Amniotic epithelial cell (primary cell): Measurements from ENCODE around the gene KCNJ2.

Experiments
- DNase-seq: peaks from one replicate; pipeline ENCODE4 v3.0.0-alpha.2; 2010; ENCODE audit warnings: low read depth

The KCNJ2 gene

DNA sequence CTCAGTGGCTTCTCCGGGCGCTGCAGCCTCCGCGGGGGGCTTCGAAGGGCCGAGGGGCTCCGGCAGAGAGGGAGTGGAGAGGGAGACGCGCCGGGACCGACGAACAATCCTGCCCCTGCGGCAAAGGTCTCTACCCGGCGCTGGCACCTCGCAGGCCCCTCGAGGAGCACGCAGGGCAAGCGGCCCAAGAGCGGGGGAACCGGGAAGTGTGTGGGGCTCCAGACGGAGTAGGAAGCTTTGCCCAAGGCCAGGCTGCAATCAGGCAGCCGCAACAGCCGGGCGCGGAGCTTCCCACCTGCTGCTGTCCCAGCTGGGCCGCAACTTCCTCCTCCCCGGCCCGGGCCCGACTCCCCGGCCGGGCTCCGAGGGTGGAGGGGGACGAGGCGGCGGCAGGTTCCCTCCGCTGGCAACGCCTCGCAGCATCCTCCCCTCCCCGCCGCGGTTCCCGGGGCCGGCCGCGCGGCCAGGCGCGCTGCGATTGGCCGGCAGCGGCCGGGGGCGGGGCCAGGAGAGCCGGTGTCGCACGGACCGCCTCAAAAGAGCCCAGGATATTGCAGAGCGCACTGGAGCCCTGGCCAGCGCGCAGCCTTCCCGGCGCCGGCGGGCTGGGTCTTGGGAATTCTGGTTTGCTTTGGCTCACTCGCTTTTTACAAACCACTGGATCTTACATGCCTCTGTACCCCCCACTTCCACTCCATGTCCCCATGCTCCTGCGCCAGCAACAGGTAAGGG, at the start of gene KCNJ2:
KCNJ2 (plus strand) TSS at position 556 of the 732 bp plus-strand sequence. CDS start 5,508 bp downstream, outside the sequence.
- DNase-seq: peak; percentile 52

GRCh38 chr17:70119545-70119944, 49.8 kb upstream of the KCNJ2 start:
- DNase-seq: no peak

DNA sequence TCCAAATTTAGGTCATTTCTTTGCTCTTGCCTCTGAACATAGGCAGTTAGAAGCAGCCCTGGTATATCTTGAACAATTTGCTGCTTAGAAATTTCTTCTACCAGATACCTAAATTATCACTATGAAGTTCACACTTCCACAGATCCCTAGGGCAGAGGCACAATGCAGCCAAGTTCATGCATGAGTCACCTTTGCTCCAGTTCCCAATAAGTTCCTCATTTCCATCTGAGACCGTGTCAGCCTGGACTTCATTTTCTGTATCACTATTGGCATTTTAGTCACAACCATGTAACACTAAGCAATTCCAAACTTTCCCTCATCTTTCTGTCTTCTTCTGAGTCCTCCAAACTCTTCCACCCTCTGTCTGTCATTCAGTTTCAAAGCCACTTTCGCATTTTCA, 49.3 kb upstream of the KCNJ2 start:
- DNase-seq: no peak

DNA sequence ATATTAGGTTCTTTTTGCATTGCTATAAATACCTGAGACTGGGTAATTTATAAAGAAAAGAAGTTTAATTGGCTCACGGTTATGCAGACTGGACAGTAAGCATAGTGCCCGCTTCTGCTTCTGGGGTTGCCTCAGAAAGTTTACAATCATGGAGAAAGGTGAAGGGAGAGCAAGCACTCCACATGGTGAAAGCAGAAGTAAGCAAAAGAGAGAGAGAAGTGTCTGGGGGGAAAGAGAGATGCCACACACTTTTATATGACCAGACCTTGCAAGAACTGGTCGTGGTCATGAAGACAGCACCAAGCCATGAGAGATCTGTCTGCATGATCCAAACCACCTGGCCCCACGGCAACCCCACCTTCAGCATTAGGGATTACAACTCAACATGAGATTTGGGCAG, 48.9 kb upstream of the KCNJ2 start:
- DNase-seq: no peak

DNA sequence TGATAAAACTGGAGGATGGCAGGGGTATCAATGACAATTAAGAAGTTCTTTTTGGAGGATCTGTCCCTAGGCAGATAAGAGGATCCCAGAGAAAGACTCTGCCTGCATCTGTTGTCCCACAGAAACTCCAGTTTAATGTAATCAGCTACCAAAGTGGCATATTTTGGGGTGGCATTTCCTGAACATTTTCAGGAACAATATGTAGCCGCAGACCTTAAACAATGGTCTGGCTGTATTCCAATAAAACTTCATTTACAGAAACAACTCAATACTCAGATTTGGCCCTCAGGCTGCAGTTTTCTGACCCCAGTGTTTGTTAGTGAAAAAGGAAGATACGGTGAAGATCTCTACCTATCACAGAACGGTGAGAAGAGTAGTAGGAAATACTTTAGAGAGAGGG, 48.2 kb upstream of the KCNJ2 start:
- no peak for DNase-seq

DNA sequence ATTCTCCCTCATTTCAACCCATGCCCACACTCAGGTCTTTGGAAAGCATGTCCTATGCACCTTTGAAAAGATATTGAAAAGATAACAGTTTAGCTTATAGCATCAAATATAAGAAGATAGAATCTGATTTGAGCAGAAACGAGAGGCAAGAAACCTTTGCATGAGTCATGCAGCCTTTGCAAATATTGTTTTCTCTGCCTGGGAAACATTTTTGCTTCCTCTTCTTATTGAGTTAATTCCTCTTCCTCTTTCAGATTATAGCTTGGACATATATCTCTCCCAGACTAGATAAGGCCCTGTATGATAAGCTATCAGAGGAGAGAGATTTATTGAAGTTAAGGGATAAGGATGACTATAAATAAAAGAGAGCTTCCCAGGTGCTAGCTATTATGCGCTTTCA, 46.1 kb upstream of the KCNJ2 start:
- DNase-seq: peak; percentile 15

DNA sequence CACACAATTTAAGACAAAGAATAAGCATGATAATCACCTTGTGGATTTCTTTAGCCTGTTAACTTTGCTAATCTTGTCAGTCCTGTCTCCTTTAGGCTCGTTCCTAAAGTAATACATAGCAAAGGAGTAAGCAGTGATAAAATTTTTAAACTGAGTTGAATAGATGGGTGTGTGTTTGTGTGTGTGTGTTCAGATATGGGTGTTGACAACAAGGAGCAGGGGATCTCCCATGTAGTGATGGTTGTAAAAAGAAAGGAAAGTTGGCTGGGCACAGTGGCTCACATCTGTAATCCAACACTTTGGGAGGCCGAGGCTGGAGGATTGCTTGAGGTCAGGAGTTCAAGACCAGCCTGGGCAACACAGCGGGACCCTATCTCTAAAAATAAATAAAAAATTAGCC, 44.6 kb upstream of the KCNJ2 start:
- no peak for DNase-seq

- no peak for DNase-seq
Measured at GRCh38 chr17:70127221-70127873, 42.0 kb upstream of the KCNJ2 start.

DNA sequence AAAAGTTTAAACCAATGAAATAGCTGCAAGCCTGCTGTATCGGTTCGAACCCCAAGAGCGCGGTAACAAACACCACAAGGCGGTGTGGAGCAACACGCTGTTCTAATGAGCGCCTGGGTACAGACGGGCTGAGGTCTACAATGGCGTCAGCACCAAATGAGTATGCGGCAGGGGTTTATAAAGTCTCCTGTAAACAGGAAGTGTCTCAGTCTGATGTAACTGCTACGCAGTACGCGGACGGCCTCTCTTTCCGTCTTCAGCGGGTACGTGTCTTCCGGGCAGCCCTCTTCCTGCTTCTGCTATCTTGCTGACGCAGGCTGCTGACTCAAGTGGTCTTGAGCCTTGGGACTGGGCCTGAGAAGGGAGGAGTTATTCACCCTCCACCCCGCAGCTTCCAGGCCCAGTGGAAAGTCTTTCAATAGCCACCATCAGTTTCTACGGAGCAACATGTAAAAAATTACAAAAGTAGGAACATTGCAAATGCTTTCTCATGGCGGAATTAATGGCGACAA, 40.5 kb upstream of the KCNJ2 start:
- DNase-seq: no peak

DNA sequence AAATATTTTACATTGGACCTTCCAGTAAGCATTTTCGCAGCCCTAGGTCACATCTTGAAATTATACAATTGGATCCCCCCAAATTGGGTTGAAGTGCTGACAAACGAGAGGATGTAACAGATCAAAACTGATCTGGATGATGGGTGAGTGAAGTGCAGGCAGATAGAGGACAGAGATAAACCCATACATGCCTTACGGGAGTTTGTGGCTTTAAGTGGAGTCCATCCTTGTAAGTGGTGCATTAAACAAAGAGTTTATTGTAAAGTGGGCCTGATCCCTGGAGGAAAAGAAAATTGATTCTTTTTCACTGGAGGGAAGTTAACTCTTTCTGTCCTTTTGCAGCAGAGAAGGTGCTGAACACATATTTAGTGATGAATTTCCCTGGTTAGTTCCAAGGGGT, 39.0 kb upstream of the KCNJ2 start:
- no peak for DNase-seq

DNA sequence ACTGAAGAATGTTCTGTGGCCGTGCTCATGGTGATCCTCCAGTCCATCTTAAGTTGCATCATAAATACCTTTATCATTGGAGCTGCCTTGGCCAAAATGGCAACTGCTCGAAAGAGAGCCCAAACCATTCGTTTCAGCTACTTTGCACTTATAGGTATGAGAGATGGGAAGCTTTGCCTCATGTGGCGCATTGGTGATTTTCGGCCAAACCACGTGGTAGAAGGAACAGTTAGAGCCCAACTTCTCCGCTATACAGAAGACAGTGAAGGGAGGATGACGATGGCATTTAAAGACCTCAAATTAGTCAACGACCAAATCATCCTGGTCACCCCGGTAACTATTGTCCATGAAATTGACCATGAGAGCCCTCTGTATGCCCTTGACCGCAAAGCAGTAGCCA, 36.8 kb upstream of the KCNJ2 start:
- no peak for DNase-seq

DNA sequence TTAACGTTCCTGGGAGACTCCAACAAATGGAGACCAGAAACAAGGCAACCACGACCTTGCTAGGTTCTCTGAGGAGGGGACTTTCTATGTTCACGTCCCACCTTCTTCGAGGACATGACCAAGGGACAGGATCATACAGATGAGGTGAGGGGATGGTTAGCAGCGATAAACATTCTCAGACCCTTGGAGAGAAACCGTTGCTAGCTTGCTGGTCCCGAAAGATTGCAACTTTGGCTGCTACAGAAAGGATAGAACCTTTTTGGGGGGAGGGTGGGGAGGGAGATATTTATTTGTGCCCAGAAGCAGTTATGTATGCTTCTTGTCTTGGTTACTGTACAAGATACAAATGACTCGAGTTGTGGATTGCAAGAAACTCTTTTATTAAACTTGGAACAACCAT, 35.3 kb upstream of the KCNJ2 start:
- no peak for DNase-seq

- no peak for DNase-seq
Measured at GRCh38 chr17:70134777-70135176, 34.6 kb upstream of the KCNJ2 start.

DNA sequence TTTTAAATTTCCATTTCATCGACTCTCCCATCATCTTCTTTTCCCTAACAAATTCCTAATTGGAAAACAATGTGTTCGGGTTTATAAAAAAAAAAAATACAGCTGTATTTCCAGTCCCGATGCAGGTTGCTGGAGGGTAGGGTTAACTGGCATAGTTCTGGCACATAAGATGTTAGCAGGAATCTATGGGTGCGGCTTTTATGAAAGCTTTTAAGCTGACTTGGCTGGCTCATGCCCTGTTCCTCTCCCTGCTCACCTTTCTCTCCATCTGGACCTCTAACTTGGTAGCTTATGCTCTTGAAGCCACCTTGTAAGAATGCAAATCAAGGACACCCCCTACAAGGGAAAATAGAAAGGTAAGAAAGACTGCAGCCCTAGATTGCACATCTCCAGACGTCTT, 33.2 kb upstream of the KCNJ2 start:
- no peak for DNase-seq

GRCh38 chr17:70137451-70138230, 31.7 kb upstream of the KCNJ2 start:
- DNase-seq: peak; percentile 99

GRCh38 chr17:70138291-70138865, 31.0 kb upstream of the KCNJ2 start:
- DNase-seq: peak; percentile 73

DNA sequence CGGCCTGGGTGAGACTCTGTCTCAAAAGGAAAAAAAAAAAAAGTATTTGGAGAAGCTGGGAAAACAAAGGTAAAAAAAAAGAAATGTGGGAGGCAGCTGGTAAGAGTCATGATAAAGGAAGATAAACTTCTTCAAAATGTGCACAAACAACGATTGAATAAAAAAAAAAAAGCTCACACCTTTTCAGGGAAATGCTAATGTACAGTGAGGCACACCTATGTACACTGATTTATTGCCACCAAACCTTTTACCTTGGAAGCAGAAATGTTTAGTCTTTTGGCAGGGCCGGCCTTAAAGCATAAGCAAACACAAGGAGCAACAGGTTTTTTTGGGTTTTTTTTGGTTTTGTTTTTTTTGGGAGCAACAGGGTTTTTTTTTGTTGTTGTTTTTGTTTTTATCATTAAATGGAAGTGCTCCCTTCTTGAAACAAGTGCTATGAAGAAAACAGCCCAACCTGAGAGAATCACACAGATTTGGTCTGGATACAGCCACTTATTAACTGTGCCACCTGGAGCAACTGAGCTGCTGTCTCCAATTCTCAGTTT, 29.8 kb upstream of the KCNJ2 start:
- no peak for DNase-seq

- DNase-seq: peak; percentile 35
Measured at GRCh38 chr17:70144260-70144846, 25.0 kb upstream of the KCNJ2 start.

GRCh38 chr17:70153210-70153609, 16.1 kb upstream of the KCNJ2 start:
- no peak for DNase-seq

DNA sequence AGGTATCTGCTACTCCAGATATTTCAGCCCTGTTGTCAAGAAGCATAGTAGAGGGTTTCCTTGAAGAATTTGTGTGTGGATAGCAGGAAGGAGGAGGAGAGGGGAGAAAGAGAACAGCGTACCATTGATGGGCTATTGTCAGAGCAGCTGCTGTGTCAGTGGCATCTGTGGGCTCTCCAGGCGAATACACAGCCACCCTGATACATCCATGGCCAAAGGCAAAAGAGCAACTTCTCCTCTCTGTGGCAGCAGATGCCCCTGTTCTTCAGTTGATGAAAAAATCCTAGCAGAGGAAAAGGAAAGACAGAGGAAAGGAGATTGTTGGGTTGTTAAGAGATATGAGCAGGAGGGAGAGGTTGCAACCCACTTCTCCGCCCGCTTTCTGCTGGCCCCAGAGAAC, 12.2 kb upstream of the KCNJ2 start:
- DNase-seq: no peak

- DNase-seq: no peak
Measured at GRCh38 chr17:70158180-70158579, 11.2 kb upstream of the KCNJ2 start.

DNA sequence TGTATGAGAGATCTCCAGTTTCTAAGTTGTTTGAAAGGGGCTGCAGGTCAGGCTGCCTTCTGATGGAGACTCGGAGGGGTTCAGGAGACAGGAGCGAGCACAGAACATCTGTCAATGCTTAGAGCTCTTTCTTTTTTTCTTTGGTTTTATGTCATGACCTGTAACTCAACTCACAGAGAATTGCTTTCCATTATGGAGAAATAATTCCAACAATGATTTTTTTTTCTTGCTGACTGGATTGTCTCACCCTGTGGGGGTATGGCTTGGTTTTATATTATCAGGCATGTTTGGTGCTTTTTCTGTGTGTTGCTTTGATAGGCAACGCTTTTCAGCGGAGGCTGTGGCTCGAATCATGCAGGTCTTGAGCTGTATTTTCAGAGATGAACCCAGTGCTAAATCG, 10.7 kb upstream of the KCNJ2 start:
- no peak for DNase-seq
